Right lobe of liver (tissue), 6 donors: ENCODE data around the gene TRNAU1AP. TPM values are rescaled to one million over a fixed set of nuclear protein-coding genes. Genes with fewer than 3 reads are reported as not detected.

ENCODE experiments used
- ATAC-seq, 4 donors: fragments of 200-7000 bp; cut with Tn5 transposase; one replicate each; pipeline ENCODE4 v1.9.1; 2020; ENCODE audit warnings: mild to moderate bottlenecking in 4 of 4, moderate library complexity in 4 of 4
- DNase-seq, 3 donors: peaks; one replicate each; pipeline ENCODE4 v3.0.0-alpha.2; 2020
- H3K27ac ChIP-seq, 3 donors: fragments of 200-600 bp; one replicate each; pipeline ENCODE4 v1.8.0; 2022
- H3K27me3 ChIP-seq, 2 donors: fragments of 200-600 bp; one replicate each; pipeline ENCODE4 v1.8.0; 2022
- H3K36me3 ChIP-seq, 4 donors: fragments of 200-600 bp; sonication (generic) in 1 of 4; one replicate each; pipeline versions ENCODE4 v1.5.1 to v1.8.0; 2017 to 2022; ENCODE audit warnings: control low read depth in 1 of 4
- H3K4me1 ChIP-seq, 4 donors: fragments of 200-600 bp; sonication (generic) in 1 of 4; one replicate each; pipeline versions ENCODE4 v1.5.1 to v1.8.0; 2017 to 2022; ENCODE audit warnings: control low read depth in 1 of 4
- H3K4me3 ChIP-seq, 3 donors: fragments of 200-600 bp; one replicate each; pipeline ENCODE4 v1.8.0; 2022
- H3K9me3 ChIP-seq, 4 donors: fragments of 200-600 bp; sonication (generic) in 1 of 4; one replicate each; pipeline versions ENCODE4 v1.5.1 to v1.8.0; 2017 to 2022; ENCODE audit warnings: control low read depth in 1 of 4
- CTCF ChIP-seq, 4 donors: fragments of 200-600 bp in 3 of 4; fragments of 450-650 bp in 1 of 4; IDR thresholded peaks; one replicate each; pipeline versions ENCODE4 v1.5.1 to v1.8.0; 2016 to 2022; ENCODE audit warnings: antibody characterized with exemption in 4 of 4, mild to moderate bottlenecking in 2 of 4
- POLR2A ChIP-seq: fragments of 450-650 bp; IDR thresholded peaks from one replicate; pipeline ENCODE4 v1.6.1; 2017; ENCODE audit warnings: antibody characterized with exemption, mild to moderate bottlenecking
- WGBS: methylation state at CpG from one replicate; pipeline ENCODE4 v1.1.6; 2018; ENCODE audit warnings: low coverage, low lambda C conversion rate; ENCODE audit not compliant: insufficient coverage; ENCODE audit errors: missing lambda C conversion rate; 5-methylcytosine and 5-hydroxymethylcytosine counted together
- intact Hi-C, 2 donors: fragments of 100-400 bp; cut with DNase I; formaldehyde crosslinking; loops; one replicate each; pipeline versions ENCODE4 v1.11.2 to v1.14.1; 2022
- long read RNA-seq: library from polyadenylated mRNA; unstranded; transcript quantifications from one replicate; pipeline ENCODE4 v2.0.0, GENCODE V29; 2019
- total RNA-seq, 6 experiments: library from RNA; depleted of rRNA in 2 of 6; stranded (reverse); fragments of >200 nt in 2 of 6; fragmentation: NEBNext Ultra II Directional in 3 of 6; extraction: Animal tissue kit (Norgen Biotek cat#: 25700) in 3 of 6; gene quantifications; one replicate each; pipeline versions ENCODE4 v1.1.0 to v1.2.4, GENCODE V29; 2016 to 2023
- donor health status: DM: no; HTN: yes; CAD: no.
- donor health status: DM: no; HTN: no; CAD: no.
- donor health status: DM: no; HTN: no; CAD: no.
- donor health status: DM: no; HTN: yes; CAD: no.
- donor health status: DM: no; HTN: yes; CAD: no.

The TRNAU1AP gene
- 10 to 100 TPM in 1 of 6 experiments, 1 to 10 TPM in 5; 5.2 to 14.8 (median 7.3) TPM for total RNA-seq
- long read RNA-seq, partial matches to known transcripts, result 1 of 3 reads
- long read RNA-seq, other reads (novel, unspliced or antisense), result 0 of 3 reads

GRCh38 chr1:28552758-28553663, at the start of gene TRNAU1AP:
Gene TRNAU1AP (plus strand): TSS chr1:28553085. CDS start chr1:28553111, 26 bp downstream.
- 2% methylated on average over 20 of the region's 63 CpGs for WGBS
- Histone ChIP-seq H3K27ac (peak within 1 kb of the TSS; percentile 65 to 81 (median 66)), H3K9me3 (no peaks in the 10 kb centered on the region), H3K4me1 (no peaks in the 10 kb centered on the region), H3K4me3 (peak within 1 kb of the TSS; percentile 74 to 89 (median 77)), H3K36me3 (peaks cover 0 to 12% (median 0%) of the 10 kb centered on the region in 4 donors), H3K27me3 (no peaks in the 10 kb centered on the region)
- intact Hi-C loops, result no loop called here
- DNase-seq (peak; percentile 96 to 97 (median 97)), ATAC-seq (peak; percentile 98 to 99 (median 99))
- TF ChIP-seq CTCF (IDR thresholded peaks at IDR 0.05) (no peak), POLR2A (peak; percentile 47)

- TF ChIP-seq POLR2A (no peak), CTCF (IDR thresholded peaks at IDR 0.05) (no peak)
- WGBS, result 80% methylated on average over 3 of the region's 3 CpGs
These were observed 49.8 kb upstream of the TRNAU1AP start for GRCh38 chr1:28503117-28503516.

GRCh38 chr1:28505406-28506187, 47.3 kb upstream of the TRNAU1AP start, which contains the start of gene RCC1:
Gene RCC1 (plus strand): TSS chr1:28506043. CDS start chr1:28529867, 23,824 bp downstream.
- WGBS, result 2% methylated on average over 39 of the region's 41 CpGs
- peak; percentile 99 for TF ChIP-seq POLR2A
- TF ChIP-seq CTCF (IDR thresholded peaks at IDR 0.05), result no peak
- ATAC-seq (peak; percentile 90 to 98 (median 96)), DNase-seq (peak; percentile 95 to 96 (median 96))
- Histone ChIP-seq H3K27me3 (no peaks in the 10 kb centered on the region), H3K9me3 (no peaks in the 10 kb centered on the region), H3K4me3 (peak within 1 kb of the TSS; percentile 72 to 94 (median 85)), H3K27ac (peak within 1 kb of the TSS; percentile 53 to 85 (median 60)), H3K4me1 (peaks cover 0 to 30% (median 11%) of the 10 kb centered on the region in 4 donors), H3K36me3 (peaks cover 14 to 31% (median 21%) of the 10 kb centered on the region in 4 donors)
- intact Hi-C loops, result no loop called here

More at GRCh38 chr1:28503117-28503516, 49.8 kb upstream of the TRNAU1AP start:
- H3K36me3 ChIP-seq, result peaks cover under 1 to 8% (median 3%) of the 10 kb centered on the region in 4 donors
- no peak for DNase-seq
- no peak for ATAC-seq
- intact Hi-C loops, result no loop called here
- no peak overlapping the region for H3K27ac ChIP-seq
- peaks cover 0 to 11% (median 5%) of the 10 kb centered on the region in 4 donors for H3K4me1 ChIP-seq
- no peak overlapping the region for H3K4me3 ChIP-seq
- no peaks in the 10 kb centered on the region for H3K27me3 ChIP-seq
- no peaks in the 10 kb centered on the region for H3K9me3 ChIP-seq

- intact Hi-C loops, result no loop called here
- Histone ChIP-seq H3K27me3 (no peaks in the 10 kb centered on the region), H3K9me3 (no peaks in the 10 kb centered on the region), H3K4me1 (peaks cover 0 to 30% (median 11%) of the 10 kb centered on the region in 4 donors), H3K36me3 (peaks cover 16 to 44% (median 27%) of the 10 kb centered on the region in 4 donors), H3K27ac (peak overlapping the region; percentile 44 to 85 (median 53)), H3K4me3 (peak overlapping the region; percentile 72 to 94 (median 85))
- ATAC-seq, result no peak
- TF ChIP-seq POLR2A (no peak), CTCF (IDR thresholded peaks at IDR 0.05) (no peak)
- DNase-seq, result no peak
- under 1% methylated on average over 14 of the region's 14 CpGs for WGBS
These were observed 46.0 kb upstream of the TRNAU1AP start for GRCh38 chr1:28506907-28507246.
